ENCODE measurements around the gene REM1.
"Not testable (repeated sequence)": the region's sequence is repeated elsewhere in the genome, so short reads cannot be mapped to it uniquely, and the experiment has no call there.

REM1 gene

DNA sequence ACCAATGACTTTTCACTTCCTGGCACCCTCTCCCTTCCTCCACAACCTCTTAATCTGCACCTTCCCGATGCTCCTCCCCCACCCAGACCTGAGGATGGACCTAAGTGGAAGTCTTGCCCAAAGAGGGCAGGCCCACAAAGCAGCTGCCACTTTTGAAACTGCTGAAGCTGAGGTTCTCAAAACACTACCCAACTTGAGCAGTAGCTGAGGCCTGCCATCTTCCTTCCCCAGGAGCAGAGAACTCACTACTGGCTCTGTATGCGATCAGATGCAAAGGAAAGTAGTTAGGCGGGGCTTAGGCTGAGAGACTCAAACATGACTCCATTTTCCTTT, 40.7 kb downstream of the REM1 start:
- TF ChIP-seq, protein P1, sequence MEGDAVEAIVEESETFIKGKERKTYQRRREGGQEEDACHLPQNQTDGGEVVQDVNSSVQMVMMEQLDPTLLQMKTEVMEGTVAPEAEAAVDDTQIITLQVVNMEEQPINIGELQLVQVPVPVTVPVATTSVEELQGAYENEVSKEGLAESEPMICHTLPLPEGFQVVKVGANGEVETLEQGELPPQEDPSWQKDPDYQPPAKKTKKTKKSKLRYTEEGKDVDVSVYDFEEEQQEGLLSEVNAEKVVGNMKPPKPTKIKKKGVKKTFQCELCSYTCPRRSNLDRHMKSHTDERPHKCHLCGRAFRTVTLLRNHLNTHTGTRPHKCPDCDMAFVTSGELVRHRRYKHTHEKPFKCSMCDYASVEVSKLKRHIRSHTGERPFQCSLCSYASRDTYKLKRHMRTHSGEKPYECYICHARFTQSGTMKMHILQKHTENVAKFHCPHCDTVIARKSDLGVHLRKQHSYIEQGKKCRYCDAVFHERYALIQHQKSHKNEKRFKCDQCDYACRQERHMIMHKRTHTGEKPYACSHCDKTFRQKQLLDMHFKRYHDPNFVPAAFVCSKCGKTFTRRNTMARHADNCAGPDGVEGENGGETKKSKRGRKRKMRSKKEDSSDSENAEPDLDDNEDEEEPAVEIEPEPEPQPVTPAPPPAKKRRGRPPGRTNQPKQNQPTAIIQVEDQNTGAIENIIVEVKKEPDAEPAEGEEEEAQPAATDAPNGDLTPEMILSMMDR (IDR thresholded peaks at IDR 0.05; ENCODE audit: control insufficient read depth, extremely low read depth, insufficient read depth), result no peak
- H3K4me3 ChIP-seq (ENCODE audit: low read depth, low read length), result peak overlapping the region; percentile 69
- DNase-seq (ENCODE audit: low read depth), result no peak

DNA sequence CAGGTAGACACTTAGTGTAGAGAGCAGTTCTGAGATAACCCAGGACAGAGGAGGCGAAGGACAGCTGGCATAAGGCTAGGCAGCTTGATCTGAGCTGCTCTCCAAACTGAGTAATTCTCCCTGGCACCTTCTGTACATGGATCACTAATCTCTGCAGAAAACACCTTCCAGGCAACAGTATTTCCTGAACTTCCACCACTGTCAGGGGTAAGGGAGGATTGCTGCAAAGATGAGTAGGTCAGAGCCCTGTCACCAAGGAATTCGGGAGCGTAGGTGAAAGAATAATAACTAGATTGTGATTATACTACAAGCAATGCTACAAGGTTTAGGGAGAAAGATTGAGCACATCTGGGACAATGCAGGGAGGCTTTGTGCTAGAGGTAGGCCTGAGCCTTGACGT, 41.1 kb downstream of the REM1 start:
- no peak for DNase-seq (ENCODE audit: low read depth)
- TF ChIP-seq, protein P1 (IDR thresholded peaks at IDR 0.05; ENCODE audit: control insufficient read depth, extremely low read depth, insufficient read depth), result no peak
- H3K4me3 ChIP-seq (ENCODE audit: low read depth, low read length), result peak overlapping the region; percentile 69; the same call in 1 of the 2 replicates

DNA sequence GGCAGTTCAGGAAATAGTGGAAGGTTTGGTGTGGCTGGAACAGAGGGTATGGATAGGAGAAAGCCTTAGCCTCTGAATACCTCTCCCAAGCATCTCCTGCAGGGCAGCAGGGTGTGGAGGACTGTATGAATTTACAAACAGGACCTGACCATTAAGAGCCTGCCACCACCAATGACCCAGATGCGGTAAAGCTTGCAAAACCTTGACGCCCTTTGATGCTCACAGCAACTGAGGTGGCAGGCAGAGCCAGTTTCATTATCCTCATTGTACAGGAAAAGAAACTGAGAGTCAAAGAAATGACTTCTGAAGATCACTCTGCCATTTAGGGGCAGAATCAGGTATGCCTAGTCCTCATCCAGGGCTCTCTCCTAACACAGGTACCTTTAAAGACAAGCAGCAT, 41.6 kb downstream of the REM1 start:
- DNase-seq (ENCODE audit: low read depth), result no peak

DNA sequence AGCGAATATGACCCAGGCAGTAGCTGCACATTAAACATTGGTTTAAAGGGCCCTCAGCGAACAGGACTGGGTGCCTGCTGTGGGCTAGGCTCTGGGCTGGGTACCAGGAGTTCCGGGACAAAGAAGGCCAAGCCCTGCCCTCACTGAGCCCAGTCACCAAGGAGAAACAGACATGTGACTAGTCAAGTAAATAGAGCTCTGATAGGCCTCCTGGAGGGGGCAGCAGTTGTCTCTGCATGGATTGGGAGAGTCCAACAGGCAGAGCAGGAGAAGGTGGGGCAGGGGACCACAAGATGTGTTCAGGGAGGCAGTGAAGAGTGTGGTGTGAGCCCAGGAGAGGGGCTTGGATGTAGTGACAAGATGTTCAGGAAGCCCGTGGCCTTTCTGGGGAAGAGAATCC, 42.3 kb downstream of the REM1 start:
- TF ChIP-seq, protein P1 (IDR thresholded peaks at IDR 0.05; ENCODE audit: control insufficient read depth, extremely low read depth, insufficient read depth), result peak; percentile 44
- no peak overlapping the region for H3K4me3 ChIP-seq (ENCODE audit: low read depth, low read length)
- peak; percentile 62 for DNase-seq (ENCODE audit: low read depth)

More for the DNA sequence above, 41.6 kb downstream of the REM1 start:
- TF ChIP-seq, protein P1 (IDR thresholded peaks at IDR 0.05; ENCODE audit: control insufficient read depth, extremely low read depth, insufficient read depth), result no peak
- no peak overlapping the region for H3K4me3 ChIP-seq (ENCODE audit: low read depth, low read length)

DNA sequence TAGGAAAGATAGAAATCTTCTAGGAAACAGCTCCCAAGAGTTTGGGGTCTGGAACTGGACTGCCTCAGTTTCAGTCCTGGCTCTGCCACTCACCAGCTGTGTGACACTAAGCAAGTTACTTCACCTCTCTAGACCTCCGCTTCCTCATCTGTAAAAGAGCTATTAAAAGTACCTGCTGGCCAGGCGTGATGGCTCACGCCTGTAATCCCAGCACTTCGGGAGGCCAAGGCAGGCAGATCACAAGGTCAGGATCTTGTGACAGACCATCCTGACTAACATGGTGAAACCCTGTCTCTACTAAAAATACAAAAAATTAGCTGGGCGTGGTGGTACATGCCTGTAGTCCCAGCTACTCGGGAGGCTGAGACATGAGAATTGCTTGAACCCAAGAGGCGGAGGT, 46.2 kb downstream of the REM1 start:
- H3K4me3 ChIP-seq (ENCODE audit: low read depth, low read length); DNase-seq (ENCODE audit: low read depth): not testable (repeated sequence)

DNA sequence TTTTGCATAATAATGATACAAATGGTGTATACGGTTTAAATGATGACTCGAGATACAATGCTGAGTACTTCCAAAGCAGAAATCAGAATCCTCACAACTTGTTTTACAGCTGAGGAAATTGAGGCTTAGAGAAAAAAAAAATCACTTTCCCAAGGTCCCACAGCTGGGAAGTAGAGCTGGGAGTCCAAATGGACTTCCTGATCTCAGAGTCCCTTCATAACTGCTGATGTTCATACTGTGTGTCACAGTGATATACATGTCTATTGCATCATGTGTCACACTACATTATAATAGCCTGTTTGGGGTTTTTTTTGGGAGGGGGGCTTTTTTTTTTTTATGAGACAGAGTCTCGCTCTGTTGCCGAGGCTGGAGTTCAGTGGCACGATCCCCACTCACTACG, 47.6 kb downstream of the REM1 start:
- TF ChIP-seq, protein P1 (IDR thresholded peaks at IDR 0.05; ENCODE audit: control insufficient read depth, extremely low read depth, insufficient read depth), result no peak
- DNase-seq (ENCODE audit: low read depth), result no peak
- no peak overlapping the region for H3K4me3 ChIP-seq (ENCODE audit: low read depth, low read length)

DNA sequence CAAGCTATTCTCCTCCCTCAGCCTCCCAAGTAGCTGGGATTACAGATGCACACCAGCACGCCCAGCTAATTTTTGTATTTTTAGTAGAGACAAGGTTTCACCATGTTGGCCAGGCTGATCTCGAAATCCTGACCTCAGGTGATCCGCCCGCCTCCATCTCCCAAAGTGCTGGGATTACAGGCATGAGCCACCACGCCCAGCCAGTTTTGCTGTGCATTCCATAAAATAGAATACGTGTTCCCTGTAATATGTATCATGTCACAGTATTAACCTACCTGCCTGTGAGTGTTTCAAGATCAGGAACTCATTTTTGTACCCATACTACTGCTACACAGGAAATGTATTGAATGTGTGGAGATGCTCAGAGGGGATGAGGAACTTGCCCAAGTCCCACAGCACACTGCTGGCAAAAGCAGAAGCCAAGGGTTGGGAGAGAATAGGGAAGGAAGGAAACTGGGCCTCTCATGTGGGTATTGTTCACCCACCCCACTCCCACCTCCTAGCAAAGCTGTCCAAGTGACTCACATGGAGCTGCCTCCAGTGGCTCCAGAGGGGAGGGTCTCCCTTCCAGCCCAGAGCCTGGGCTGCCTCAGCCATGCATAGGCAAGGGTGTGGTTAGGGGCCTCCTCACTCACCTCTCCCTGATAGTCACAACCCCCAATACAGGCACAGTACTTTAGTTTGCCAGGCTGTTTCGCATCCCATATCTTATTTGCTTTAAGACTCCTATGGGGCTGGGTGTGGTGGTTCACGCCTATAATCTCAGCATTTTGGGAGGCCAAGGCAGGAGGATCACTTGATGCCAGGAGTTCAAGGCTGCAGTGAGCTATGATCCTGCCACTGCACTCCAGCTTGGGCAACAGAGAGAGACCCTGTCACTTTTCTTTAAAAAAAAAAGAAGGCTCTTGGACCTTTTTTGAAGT, 48.5 kb downstream of the REM1 start:
- no peak for DNase-seq (ENCODE audit: low read depth)
- no peak overlapping the region for H3K4me3 ChIP-seq (ENCODE audit: low read depth, low read length)
- TF ChIP-seq, protein P1 (IDR thresholded peaks at IDR 0.05; ENCODE audit: control insufficient read depth, extremely low read depth, insufficient read depth), result no peak
